GM19239 (cell line): ENCODE results near the gene BRSK2.
"Not testable (repeated sequence)": the region's sequence is repeated elsewhere in the genome, so short reads cannot be mapped to it uniquely, and the experiment has no call there.

Experiments used
- DNase-seq: peaks from one replicate; pipeline ENCODE4 v3.0.0; 2011; ENCODE audit warnings: low spot score; ENCODE audit not compliant: insufficient read length
- FAIRE-seq: peaks from 2 replicates; lab custom pipeline; 2011; peaks lifted over from hg19 to GRCh38; lab: Jason Lieb, UNC

BRSK2 gene

DNA sequence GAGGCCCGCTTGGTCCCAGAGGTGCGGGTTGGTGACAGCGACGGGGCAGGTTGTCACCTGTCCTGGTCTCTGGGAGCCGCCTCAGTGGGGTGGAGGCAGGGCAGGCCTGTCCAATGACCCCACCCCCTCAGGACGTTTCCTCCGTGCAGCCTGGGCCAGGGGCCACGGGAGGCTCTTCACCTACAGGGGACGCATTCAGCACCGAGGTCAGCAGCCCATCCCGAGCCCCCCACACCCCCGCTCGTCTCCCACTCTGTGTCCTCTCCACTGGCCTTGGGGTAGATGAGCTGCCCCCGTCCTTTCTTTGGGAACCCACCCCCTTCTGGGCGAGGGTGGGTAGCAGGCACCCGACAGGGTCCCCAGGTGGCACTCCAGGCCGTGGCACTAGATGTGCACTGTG is 35.7 kb downstream of the BRSK2 start:
- FAIRE-seq = no peak
- no peak for DNase-seq

DNA sequence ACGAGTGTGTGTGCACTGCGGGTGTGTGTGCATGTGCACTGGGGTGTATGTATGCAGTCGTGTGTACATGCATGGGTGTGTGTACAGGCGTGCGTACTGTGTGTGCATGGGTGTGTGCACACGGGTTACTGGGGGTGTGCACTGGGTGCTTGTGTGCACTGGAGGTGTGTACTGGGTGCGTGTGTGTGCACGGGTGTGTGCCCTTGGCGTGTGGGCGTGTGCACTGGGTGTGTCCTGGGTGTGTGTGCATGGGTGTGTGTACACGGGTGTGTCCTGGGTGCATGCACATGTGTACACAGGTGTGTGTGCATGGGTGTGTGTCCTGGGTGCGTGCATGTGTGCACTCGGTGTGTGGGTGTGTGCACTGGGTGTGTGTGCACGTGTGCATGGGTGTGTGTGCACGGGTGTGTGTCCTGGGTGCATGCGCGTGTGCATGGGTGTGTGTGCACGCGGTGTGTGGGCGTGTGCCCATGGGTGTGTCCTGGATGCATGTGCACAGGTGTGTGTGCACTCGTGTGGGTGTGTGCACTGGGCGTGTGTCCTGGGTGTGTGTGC is 39.1 kb downstream of the BRSK2 start:
- DNase-seq = no peak
- FAIRE-seq = no peak

DNA sequence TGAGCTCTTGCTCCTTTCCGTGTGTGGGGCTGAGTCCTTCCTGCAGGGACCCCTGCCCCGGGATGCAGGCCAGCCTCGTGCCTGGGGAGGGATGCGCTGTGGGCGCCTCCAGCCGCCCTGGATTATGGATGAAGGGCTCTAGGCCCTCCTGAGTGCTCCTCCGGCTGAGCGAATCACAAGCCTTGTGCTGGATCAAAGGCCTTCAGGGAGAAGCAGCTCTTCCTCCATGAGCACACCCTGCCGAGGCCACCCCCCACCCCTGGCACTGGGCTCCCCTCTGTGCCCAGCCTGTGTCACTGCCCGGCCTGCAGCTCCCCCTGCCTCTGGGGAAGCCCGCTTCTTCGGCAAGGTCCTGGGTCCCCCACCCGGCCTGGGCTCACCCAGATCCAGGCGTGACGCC is 43.8 kb downstream of the BRSK2 start:
- DNase-seq (no peak), FAIRE-seq (no peak)

DNA sequence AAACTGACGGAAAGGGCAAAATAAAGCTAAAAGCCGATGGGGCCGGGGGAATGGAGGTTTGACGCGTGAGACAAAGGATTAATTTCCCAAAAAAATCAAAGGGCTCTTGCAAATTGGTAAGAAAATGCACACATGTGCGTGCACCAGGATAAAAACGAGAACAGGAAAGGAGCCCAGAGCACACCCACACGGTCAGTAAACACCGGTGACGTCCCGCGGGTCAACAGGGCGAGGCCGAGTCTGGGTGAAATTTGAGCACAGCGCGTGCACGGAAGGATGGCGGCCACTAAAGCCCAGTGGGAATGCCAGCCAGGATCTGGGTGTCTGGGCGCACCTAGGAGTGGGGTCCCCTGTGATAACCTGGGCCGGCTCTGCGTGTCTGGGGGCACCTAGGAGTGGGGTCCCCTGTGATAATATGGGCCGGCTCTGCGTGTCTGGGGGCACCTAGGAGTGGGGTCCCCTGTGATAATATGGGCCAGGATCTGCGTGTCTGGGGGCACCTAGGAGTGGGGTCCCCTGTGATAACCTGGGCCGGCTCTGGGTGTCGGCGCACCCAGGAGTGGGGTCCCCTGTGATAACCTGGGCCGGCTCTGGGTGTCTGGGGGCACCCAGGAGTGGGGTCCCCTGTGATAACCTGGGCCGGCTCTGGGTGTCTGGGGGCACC is 44.4 kb downstream of the BRSK2 start:
- DNase-seq (no peak), FAIRE-seq (no peak)

DNA sequence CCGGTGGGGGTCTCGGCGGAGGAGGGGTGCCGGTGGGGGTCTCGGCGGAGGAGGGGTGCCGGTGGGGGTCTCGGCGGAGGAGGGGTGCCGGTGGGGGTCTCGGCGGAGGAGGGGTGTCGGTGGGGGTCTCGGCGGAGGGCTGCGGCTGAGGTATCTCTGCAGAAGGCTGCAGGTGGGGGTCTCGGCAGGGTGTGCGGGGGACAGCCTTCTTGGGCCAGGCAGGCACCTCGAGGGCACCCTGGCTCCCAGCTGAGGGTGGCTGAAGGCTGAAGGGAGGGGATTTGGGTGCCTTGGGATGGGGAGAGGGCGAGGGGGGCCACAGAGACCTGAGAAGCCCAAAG is 45.7 kb downstream of the BRSK2 start:
- FAIRE-seq, DNase-seq: not testable (repeated sequence)

DNA sequence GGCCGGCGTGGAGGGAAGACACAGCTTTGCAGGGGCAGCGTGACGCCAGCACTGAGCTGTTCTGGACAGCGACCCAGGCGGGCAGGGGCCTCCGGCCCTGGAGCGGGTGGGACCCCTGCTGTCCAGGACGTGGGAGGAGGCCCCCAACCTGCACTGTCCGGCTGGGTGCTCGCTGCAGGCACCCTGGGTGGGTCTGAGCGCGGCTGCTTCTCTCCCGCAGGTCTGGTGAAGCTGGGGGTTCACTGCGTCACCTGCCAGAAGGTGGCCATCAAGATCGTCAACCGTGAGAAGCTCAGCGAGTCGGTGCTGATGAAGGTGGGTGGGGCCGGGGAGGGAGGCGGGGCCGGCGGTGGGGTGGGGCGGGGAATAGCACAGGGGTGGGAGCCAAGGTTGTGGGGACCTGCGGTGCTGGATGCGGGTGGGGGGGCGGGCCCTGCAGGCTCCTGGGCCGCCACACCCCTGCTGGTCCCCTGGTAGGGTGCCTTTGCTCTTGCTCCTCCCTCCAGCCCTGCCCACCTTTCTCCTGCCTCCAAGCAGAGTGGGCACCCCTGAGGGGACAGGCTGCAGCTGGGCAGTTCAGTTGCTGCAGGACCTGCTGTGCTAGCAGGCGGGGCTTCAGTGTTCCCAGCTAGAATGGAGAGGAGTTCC is 46.2 kb downstream of the BRSK2 start:
- no peak for DNase-seq
- FAIRE-seq = no peak

DNA sequence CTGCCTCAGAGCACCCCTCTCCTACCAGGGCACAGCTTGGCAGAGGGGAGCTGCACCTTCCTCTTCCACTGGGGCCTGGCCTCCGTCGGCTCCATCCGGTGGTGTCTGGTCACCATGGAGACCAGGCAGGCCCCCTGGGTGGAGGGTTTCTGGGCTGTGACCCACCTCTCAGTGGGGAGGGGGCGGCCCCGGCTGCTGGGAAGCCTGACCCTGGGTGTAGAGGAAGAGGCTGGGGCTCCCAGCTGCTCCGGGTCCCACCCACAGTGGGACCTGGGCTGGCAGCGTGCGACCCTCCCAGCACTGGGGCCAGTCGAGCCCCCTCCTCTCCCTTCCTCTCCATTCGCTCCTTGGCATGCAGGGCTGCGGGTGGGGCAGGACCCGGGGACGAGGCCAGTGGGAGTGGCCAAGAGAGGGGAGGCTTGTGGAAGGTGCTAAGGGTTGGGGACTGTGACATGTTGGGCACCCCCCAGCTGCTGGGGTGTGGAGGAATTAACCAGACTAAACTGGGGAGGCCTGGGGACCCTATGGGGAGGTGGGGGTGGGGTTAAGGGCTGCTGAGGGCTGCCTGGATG is 46.8 kb downstream of the BRSK2 start:
- DNase-seq (no peak), FAIRE-seq (no peak)

DNA sequence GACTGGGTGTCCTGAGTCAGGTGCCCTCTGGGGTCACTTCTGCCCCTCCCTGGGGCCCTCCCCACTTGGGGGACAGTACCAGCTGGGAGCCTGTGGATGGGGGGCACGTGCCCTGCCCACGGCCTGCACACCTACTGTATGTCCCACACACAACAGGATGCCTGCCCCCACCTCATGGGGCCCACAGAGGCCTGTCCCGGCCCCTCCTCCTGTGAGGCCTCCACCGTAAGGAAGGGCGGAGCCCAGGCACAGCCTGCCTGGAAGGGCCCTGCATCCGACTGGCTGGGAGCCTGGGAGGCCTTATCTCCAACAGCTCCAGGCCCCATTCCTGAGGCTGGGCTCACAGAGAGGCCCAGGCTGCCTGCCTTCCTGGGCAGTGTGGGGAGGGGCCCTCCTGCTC is 47.8 kb downstream of the BRSK2 start:
- FAIRE-seq = no peak
- no peak for DNase-seq

DNA sequence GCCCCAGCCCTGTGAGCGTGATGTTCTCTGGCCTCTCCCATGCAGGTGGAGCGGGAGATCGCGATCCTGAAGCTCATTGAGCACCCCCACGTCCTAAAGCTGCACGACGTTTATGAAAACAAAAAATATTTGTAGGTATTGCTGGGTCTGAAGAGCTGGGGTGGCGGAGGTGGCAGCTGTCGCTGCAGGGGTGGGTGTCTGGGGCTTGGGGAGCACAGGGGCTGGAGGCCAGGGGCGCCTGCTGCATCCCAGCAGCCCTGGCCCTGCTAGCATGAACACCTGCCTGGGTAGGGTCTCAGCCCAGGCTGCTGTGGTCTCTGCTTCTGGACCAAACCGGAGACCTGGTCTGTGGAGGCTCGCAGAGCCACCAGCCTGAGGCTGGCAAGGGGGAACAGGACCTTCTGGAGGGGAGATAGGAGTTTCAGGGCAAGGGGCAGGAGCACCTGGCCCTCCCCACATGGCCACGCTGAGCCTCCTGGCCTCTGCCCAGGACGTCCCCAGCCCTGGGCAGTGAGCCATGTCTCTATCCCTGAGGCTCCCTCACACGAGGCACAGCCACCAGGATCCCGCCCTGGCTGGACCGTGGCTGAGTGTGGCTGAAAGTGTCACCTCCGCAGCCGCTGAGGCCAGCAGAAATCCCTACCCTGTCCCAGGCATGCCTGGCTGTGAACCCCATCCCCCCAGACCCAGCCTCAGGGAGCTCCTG is 48.7 kb downstream of the BRSK2 start:
- FAIRE-seq (no peak), DNase-seq (no peak)

DNA sequence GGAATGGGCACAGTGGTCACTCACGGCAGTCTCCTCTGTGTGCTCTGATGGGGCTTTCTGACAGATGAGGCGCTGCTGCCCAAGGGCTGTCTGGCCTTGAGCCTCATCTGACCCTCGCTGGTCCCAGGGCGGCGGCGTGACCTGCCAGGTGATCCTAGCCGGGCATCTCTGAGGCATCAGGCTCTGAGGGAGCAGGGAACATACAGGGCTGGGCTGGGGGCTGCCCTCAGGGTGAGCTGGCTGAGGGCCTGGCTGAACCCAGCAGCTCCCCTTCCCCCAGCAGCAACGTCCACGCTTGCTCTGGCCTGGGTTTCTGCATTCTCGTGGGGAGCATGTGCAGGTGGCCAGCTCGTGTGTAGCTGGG is 49.2 kb downstream of the BRSK2 start:
- DNase-seq (no peak), FAIRE-seq (no peak)

DNA sequence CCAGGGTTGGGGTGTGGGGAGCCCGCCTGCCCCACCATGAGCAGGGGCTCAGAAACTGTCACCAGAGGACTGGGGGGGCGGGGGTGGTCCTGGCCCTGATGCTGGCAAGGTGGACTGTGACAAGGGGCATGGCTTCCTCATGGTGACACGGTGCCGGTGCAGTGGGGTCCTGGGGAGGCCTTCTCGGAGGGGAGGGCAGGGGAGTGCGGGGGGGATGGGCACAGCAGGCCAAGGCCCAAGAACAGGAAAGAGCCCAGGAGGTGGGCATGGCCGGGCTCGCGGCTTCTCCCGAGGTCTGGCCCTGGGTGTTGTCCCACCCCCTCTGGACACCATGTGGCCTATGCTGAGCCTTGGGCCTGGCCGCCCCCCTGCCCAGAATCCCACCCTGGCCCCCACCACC is 49.6 kb downstream of the BRSK2 start:
- FAIRE-seq (no peak), DNase-seq (no peak)

DNA sequence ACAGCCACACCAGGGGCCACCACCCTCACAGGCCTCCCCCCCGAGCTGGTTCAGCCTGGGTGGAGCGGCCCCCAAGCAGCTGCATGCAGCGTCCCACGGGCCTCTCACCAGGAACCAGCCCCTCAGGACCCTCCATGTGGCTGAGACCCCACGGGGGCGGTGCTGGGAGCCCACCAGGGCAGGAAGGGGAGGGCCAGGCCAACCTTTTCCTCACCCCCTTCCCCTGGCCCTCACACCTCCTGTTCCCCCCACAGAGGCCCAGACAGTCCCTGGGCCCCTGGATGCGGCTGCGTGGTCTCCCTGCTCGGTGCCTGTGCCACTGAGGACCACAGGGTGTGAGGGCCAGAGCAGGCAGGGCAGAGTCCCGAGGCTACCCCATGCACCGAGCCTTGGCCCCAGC is 50.3 kb downstream of the BRSK2 start:
- no peak for FAIRE-seq
- DNase-seq = no peak

DNA sequence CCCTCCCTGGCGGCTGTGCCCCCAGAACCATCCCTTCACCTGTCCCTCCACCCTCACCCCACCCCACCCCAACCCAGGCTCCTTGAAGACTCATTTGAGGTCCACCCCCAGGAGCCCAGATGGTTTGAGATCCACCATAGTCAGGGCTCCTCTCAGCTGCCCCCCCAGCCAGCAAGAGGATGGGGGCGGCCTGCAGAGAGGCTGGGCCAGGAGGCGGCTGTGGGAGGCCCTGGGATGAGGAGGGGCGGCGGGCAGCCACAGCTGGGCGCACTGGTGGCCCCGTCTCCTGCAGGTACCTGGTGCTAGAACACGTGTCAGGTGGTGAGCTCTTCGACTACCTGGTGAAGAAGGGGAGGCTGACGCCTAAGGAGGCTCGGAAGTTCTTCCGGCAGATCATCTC is 50.8 kb downstream of the BRSK2 start:
- FAIRE-seq = no peak

DNA sequence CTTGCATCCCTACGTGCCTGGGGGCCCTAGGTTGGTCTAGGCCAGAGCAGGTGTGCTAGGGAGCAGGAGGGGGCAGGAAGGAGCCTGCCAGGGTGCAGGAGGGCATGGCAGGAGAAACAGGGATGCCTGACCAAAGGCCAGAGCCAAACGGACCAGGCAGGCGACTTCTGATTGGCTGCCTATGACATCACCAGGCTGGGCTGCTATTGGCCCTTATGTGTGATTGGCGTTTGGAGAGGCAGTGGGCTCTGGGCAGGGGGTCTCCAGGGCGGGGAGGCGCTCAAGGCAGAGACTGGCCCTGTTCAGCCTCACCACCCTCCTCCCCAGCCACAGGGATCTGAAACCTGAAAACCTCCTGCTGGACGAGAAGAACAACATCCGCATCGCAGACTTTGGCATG is 52.4 kb downstream of the BRSK2 start:
- no peak for FAIRE-seq
- DNase-seq = no peak

More for the DNA sequence above, 50.8 kb downstream of the BRSK2 start:
- DNase-seq = no peak

DNA sequence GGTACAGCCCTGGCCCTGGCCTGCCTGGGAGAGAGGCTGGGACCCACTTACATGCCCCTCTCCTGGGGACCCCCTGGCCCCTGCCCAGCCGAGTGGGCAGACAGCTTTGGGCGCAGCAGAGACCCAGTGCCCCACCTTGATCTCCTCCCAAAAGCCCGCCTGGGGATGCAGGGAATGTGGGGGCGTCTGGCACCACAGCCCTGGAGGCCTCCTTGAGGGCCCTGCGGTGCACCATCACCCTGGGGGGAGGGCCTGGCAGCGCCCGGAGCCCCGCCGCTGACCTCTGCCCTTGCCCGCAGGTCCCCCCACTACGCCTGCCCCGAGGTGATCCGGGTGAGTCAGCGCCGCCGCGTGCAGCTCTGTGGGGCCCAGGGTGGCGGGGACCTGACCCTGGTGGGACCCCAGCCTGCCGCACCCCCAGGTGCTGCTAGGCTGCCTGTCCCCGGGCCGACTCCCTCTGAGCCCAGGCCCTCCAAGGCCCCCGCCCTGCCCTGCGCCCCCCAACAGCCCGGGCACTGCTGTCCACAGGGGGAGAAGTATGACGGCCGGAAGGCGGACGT is 53.2 kb downstream of the BRSK2 start:
- no peak for DNase-seq

DNA sequence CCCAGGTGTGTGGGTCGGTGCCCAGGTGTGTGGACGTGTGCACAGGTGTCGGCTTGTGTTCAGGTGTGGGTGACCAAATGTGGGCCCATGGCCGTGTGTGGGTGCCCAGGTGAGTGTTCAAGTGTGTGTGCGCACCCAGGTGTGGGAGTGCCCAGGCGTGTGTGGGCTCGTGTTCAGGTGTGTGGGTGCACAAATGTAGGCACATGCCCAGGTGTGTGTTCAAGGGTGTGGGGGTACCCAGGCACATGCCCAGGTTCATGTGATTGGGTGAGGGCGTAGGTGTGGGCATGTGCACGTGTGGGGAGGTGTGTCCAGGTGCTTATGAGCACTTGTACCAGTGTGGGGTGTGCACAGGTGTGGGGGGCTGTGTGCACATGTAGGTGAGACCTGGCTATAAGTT is 54.0 kb downstream of the BRSK2 start:
- FAIRE-seq = no peak

More for the DNA sequence above, 53.2 kb downstream of the BRSK2 start:
- FAIRE-seq = no peak

DNA sequence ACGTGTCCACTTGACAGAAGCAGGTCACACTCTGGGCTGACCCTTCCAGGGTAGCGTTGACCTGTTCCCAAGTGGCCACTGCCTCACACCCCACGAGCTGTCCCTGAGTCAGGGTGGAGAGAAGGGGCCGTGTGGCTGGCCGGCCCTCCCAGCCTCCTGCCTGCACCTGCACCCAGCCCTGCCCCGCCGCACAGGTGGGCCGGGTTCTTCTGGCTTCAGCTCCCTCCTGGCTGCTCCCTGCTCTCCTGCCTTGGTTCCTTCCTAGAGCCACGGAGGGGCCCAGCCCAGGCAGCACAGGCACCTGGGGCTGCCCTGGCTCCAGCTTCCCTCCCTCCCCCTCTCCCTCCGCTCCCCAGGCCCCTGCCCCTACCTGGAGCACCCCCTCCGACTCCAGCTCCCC is 54.6 kb downstream of the BRSK2 start:
- DNase-seq (no peak), FAIRE-seq (no peak)

More for the DNA sequence above, 54.0 kb downstream of the BRSK2 start:
- DNase-seq = no peak

DNA sequence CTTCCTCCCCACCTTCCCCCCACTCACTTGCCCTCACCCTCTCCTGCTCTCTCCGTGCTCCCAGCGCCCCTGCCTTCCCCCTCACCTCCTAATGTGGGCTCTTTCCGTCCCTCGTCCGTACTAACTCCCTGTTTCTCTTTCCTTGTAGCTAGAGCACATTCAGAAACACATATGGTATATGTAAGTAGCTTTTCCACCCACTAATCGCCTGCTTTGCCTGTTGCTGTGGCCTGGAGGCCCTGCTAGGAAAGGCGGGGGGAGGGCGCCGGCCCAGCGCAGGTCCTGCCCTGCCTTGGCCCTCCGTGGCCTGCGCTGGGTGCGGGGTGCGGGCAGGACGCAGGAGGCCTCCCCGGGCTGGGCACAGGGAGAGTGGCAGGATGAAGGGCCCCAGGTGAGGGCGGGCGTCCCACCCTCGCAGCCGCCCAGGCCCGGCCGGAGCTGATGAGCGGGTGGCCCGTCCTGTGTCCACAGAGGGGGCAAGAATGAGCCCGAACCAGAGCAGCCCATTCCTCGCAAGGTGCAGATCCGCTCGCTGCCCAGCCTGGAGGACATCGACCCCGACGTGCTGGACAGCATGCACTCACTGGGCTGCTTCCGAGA is 55.2 kb downstream of the BRSK2 start:
- DNase-seq (no peak), FAIRE-seq (no peak)

DNA sequence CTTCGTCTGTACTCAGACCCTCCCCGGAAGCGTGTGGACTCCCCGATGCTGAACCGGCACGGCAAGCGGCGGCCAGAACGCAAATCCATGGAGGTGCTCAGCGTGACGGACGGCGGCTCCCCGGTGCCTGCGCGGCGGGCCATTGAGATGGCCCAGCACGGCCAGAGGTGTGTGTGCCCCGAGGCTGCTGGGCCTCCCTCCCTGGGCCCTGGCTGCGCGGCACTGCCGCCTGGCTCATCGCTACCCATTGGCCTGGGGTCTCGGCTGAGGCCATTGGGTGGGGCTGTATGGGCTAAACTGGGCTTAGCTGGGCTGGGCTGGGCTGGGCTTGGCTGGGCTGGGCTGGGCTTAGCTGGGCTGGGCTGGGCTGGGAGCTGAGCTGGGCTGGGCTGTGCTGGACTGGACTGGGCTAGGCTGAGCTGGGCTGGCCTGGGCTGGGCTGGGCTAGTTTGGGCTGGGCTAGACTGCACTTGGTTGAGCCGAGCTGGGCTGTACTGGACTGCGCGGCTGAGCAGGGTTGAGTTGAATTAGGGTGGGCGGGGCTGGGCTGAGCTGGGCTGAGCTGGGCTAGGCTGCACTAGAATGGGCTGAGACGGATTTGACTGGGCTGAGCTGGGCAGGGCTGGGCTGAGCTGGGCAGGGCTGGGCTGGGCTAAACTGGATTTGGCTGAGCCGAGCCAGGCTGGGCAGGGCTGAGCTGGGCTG is 56.2 kb downstream of the BRSK2 start:
- FAIRE-seq (no peak), DNase-seq (no peak)

DNA sequence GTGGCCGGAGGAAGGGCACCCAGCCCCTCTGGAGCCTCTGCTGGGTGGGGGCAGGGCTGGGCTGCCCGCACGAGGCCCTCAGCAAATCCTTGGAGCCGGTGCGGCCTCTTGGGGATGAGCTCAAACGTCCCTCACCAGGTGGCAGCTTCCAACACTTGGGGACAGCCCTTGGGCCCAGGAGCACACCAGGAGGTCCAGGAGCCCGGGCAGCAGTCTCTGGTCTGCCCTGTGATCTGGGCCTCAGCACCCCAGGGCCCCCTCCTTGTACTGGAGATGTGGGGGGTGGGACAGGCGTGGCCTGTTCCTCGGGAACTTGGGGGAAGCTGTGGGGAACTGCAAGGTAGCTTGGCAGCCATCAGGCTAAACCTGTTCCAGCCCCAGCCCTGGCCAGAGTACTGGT is 56.9 kb downstream of the BRSK2 start:
- no peak for DNase-seq
- FAIRE-seq = no peak
